Panc1 (cell line): ENCODE measurements around the gene GIMAP5. TPM values are rescaled to one million over a fixed set of nuclear protein-coding genes. Genes with fewer than 3 reads are reported as not detected.

Source experiments
- ATAC-seq: fragments of 200-7000 bp; cut with Tn5 transposase; 2 replicates; pipeline ENCODE4 v1.9.1; 2020; ENCODE audit warnings: mild to moderate bottlenecking, moderate library complexity
- BruUV-seq: library from RNA; stranded (reverse); fragments of 400-500 nt; replicated peaks from 2 replicates; lab custom pipeline; 2021; lab: Mats Ljungman, UMichigan
- CTCF ChIA-PET: fragments of 300-600 bp; sonication (Branson Sonifier 250); formaldehyde crosslinking; loops from one replicate; lab custom pipeline; 2022; ENCODE audit warnings: antibody characterized with exemption; lab: Charles Lee
- POLR2A ChIA-PET: fragments of 300-600 bp; sonication (Branson Sonifier 250); formaldehyde crosslinking; loops from one replicate; lab custom pipeline; 2022; ENCODE audit warnings: antibody characterized with exemption; lab: Charles Lee
- DNase-seq: peaks from one replicate; pipeline ENCODE4 v3.0.0-alpha.2; 2010; ENCODE audit warnings: low read depth, low spot score
- H3K27ac ChIP-seq: 2 replicates; pipeline ENCODE4 v1.5.1; 2011; ENCODE audit warnings: mild to moderate bottlenecking, low read length, inconsistent platforms
- H3K27me3 ChIP-seq: fragments of 200-500 bp; sonication (Bioruptor generic); 2 replicates; pipeline ENCODE4 v1.6.0; 2014; ENCODE audit warnings: low read length, inconsistent platforms; ENCODE audit not compliant: control insufficient read depth, insufficient read depth
- H3K36me3 ChIP-seq: fragments of 200-500 bp; sonication (Bioruptor generic); 2 replicates; pipeline ENCODE4 v1.5.1; 2014; ENCODE audit warnings: inconsistent platforms, mild to moderate bottlenecking, low read length, moderate library complexity; ENCODE audit not compliant: control insufficient read depth, insufficient read depth
- H3K4me1 ChIP-seq: 2 replicates; pipeline ENCODE4 v1.5.1; 2011; ENCODE audit warnings: inconsistent platforms, mild to moderate bottlenecking, low read length, moderate library complexity; ENCODE audit not compliant: control insufficient read depth, insufficient read depth
- H3K4me3 ChIP-seq, 2 experiments: 2 replicates each; pipeline ENCODE4 v1.5.1; 2011 to 2012; ENCODE audit warnings: low read depth in 2 of 2, low read length in 2 of 2, mild to moderate bottlenecking in 2 of 2, inconsistent platforms in 1 of 2, moderate library complexity in 1 of 2
- H3K9me3 ChIP-seq: fragments of 200-500 bp; sonication (Bioruptor generic); 2 replicates; pipeline ENCODE4 v1.5.1; 2014; ENCODE audit warnings: low read depth, mild to moderate bottlenecking, inconsistent platforms, low read length, moderate library complexity; ENCODE audit not compliant: control insufficient read depth, insufficient read depth
- POLR2AphosphoS5 ChIP-seq: IDR thresholded peaks from 2 replicates; pipeline ENCODE4 v1.6.1; 2012; ENCODE audit warnings: mild to moderate bottlenecking, low read depth, low read length, moderate library complexity
- SIN3A ChIP-seq: IDR thresholded peaks from 2 replicates; pipeline ENCODE4 v1.6.1; 2012; ENCODE audit warnings: low read depth, mild to moderate bottlenecking, low read length, moderate library complexity, borderline replicate concordance; ENCODE audit not compliant: insufficient read depth
- in situ Hi-C: cut with HindIII; loops from 2 replicates; pipeline ENCODE4 v1.10.0; 2016; ENCODE audit warnings: low sequenced_read_pairs, low pct_unique_long_range_greater_than_20kb
- intact Hi-C: fragments of 100-400 bp; cut with micrococcal nuclease; formaldehyde crosslinking; loops from one replicate; pipeline ENCODE4 v1.10.0; 2022; ENCODE audit not compliant: unreplicated experiment
- total RNA-seq: library from RNA; stranded (reverse); gene quantifications from one replicate; pipeline ENCODE4 v1.2.1, GENCODE V29; 2021; ENCODE audit not compliant: unreplicated experiment
- TF ChIP-seq, protein P1 (sequence below), 2 experiments: IDR thresholded peaks; 2 replicates each; pipeline ENCODE4 v1.6.1; 2011 to 2012; ENCODE audit warnings: low read depth in 2 of 2, control low read depth in 1 of 2, low read length in 1 of 2, mild to moderate bottlenecking in 1 of 2, moderate library complexity in 1 of 2; ENCODE audit not compliant: insufficient read depth in 1 of 2
- TF ChIP-seq, protein P2 (sequence below): fragments of 450-650 bp; IDR thresholded peaks from 2 replicates; pipeline ENCODE4 v1.5.1; 2017; ENCODE audit warnings: mild to moderate bottlenecking

The GIMAP5 gene
- total RNA-seq, 1 experiment from 2014 or later = 0.51 TPM

DNA sequence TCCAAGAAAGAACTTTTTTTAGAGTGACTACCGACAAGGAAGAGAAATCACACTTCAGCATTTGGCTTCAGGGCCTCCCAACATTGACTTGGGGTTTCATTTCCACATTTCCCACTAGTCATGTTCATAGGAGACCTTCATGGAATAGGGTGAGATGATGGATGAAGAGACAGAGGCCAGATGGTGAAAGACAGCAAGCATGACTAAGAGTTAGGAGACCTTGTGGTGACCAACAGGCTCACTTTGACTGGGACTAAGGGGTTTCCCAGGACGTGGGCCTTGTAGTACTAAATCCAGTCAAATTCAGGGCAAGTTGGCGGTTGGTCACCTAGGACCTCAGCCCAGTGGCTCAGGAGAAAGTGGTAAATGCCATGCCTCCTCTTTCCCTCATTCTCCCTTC is 3.0 kb upstream of the GIMAP5 start:
- no peaks in the 10 kb centered on the region for H3K9me3 ChIP-seq
- no peak overlapping the region for H3K27ac ChIP-seq
- no peak overlapping the region for H3K4me3 ChIP-seq
- peaks cover 5% of the 10 kb centered on the region for H3K27me3 ChIP-seq
- BruUV-seq = no TSS peak
- CTCF ChIA-PET = no interaction called here
- intact Hi-C loops (no loop called here), in situ Hi-C loops (no loop called here)
- DNase-seq (no peak), ATAC-seq (no peak)
- no peaks in the 10 kb centered on the region; the same call in 1 of the 2 replicates for H3K4me1 ChIP-seq
- POLR2A ChIA-PET = no interaction called here
- TF ChIP-seq SIN3A (no peak), POLR2AphosphoS5 (no peak)
- no peaks in the 10 kb centered on the region for H3K36me3 ChIP-seq

DNA sequence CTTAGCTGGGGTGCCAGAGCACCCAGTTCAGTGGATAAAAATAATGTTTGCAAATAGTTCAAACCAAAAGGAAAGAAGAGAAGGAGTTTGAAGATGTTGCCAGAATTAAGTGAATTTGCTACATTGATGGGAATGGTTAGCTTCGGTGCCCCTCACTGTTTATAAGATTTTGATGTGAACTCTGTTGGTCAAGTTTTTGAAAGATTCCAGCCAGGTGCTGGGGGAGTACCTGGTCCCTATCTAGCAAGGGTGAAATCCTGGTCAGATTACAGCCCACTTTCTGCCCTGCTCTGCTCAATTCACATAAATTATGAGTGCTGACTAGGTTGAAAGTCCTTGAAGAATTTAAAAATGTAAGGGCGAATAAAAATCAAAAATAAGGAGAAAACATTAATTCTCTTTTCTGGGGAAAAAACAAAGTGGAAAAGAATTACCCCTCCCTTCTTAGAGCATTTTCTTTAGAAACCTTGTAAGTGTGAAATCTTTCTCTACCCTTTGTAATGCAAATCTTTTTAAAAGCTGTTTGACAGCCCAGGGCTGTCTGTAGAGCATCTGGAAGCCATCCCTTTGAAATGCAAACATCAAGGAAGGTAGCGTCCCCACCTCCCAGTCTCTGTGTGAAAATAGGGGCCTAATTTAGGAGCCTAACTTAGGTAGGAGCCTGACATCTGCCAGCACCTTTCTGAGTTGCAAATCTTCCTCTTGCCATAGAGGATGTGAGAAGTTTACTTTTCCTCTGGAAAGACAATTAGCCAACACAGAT is 1.4 kb upstream of the GIMAP5 start:
- in situ Hi-C loops = no loop called here

More for the DNA sequence above, 1.4 kb upstream of the GIMAP5 start:
- Histone ChIP-seq H3K36me3 (no peaks in the 10 kb centered on the region), H3K27me3 (peaks cover 18% of the 10 kb centered on the region), H3K4me1 (no peaks in the 10 kb centered on the region; the same call in 1 of the 2 replicates), H3K4me3 (no peak overlapping the region), H3K9me3 (no peaks in the 10 kb centered on the region), H3K27ac (no peak overlapping the region)
- ATAC-seq (no peak), DNase-seq (no peak)
- intact Hi-C loops = no loop called here
- TF ChIP-seq, protein P1, sequence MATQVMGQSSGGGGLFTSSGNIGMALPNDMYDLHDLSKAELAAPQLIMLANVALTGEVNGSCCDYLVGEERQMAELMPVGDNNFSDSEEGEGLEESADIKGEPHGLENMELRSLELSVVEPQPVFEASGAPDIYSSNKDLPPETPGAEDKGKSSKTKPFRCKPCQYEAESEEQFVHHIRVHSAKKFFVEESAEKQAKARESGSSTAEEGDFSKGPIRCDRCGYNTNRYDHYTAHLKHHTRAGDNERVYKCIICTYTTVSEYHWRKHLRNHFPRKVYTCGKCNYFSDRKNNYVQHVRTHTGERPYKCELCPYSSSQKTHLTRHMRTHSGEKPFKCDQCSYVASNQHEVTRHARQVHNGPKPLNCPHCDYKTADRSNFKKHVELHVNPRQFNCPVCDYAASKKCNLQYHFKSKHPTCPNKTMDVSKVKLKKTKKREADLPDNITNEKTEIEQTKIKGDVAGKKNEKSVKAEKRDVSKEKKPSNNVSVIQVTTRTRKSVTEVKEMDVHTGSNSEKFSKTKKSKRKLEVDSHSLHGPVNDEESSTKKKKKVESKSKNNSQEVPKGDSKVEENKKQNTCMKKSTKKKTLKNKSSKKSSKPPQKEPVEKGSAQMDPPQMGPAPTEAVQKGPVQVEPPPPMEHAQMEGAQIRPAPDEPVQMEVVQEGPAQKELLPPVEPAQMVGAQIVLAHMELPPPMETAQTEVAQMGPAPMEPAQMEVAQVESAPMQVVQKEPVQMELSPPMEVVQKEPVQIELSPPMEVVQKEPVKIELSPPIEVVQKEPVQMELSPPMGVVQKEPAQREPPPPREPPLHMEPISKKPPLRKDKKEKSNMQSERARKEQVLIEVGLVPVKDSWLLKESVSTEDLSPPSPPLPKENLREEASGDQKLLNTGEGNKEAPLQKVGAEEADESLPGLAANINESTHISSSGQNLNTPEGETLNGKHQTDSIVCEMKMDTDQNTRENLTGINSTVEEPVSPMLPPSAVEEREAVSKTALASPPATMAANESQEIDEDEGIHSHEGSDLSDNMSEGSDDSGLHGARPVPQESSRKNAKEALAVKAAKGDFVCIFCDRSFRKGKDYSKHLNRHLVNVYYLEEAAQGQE (IDR thresholded peaks at IDR 0.05; ENCODE audit: insufficient read depth in 1 of 2, low read depth in 2 of 2, low read length in 1 of 2) = no peak
- no peak for TF ChIP-seq POLR2AphosphoS5
- TF ChIP-seq, protein P2, sequence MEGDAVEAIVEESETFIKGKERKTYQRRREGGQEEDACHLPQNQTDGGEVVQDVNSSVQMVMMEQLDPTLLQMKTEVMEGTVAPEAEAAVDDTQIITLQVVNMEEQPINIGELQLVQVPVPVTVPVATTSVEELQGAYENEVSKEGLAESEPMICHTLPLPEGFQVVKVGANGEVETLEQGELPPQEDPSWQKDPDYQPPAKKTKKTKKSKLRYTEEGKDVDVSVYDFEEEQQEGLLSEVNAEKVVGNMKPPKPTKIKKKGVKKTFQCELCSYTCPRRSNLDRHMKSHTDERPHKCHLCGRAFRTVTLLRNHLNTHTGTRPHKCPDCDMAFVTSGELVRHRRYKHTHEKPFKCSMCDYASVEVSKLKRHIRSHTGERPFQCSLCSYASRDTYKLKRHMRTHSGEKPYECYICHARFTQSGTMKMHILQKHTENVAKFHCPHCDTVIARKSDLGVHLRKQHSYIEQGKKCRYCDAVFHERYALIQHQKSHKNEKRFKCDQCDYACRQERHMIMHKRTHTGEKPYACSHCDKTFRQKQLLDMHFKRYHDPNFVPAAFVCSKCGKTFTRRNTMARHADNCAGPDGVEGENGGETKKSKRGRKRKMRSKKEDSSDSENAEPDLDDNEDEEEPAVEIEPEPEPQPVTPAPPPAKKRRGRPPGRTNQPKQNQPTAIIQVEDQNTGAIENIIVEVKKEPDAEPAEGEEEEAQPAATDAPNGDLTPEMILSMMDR = no peak
- no peak for TF ChIP-seq SIN3A
- BruUV-seq = no TSS peak
- POLR2A ChIA-PET = no interaction called here
- CTCF ChIA-PET = no interaction called here
